H9 (cell line): Measurements from ENCODE around the gene CAMTA1. TPM values are rescaled to one million over a fixed set of nuclear protein-coding genes. Genes with fewer than 3 reads are reported as not detected.

Experiments
- DNase-seq: peaks from one replicate; pipeline ENCODE4 v3.0.0-alpha.2; 2017
- H2AFZ ChIP-seq: one replicate; pipeline ENCODE4 v1.6.1; 2013; ENCODE audit warnings: mild to moderate bottlenecking, low read length, control low read depth, moderate library complexity
- H2AK5ac ChIP-seq: 2 replicates; pipeline ENCODE4 v1.6.1; 2013; ENCODE audit warnings: low read length, control low read depth, mixed read lengths; ENCODE audit not compliant: insufficient read length
- H2BK120ac ChIP-seq: one replicate; pipeline ENCODE4 v1.6.1; 2013; ENCODE audit warnings: low read depth, mild to moderate bottlenecking, low read length, control low read depth, inconsistent platforms; ENCODE audit not compliant: poor library complexity, severe bottlenecking
- H2BK12ac ChIP-seq: 2 replicates; pipeline ENCODE4 v1.6.1; 2013; ENCODE audit warnings: low read length, control low read depth, mixed read lengths, low read depth; ENCODE audit not compliant: insufficient read length
- H2BK15ac ChIP-seq: 2 replicates; pipeline ENCODE4 v1.6.1; 2013; ENCODE audit warnings: low read depth, low read length, control low read depth
- H2BK20ac ChIP-seq: one replicate; pipeline ENCODE4 v1.6.1; 2013; ENCODE audit warnings: low read depth, mild to moderate bottlenecking, low read length, control low read depth, inconsistent platforms; ENCODE audit not compliant: poor library complexity, severe bottlenecking
- H2BK5ac ChIP-seq: 2 replicates; pipeline ENCODE4 v1.6.1; 2013; ENCODE audit warnings: low read length, control low read depth, mixed read lengths; ENCODE audit not compliant: insufficient read length
- H3K14ac ChIP-seq: 2 replicates; pipeline ENCODE4 v1.6.1; 2013; ENCODE audit warnings: low read length, control low read depth; ENCODE audit not compliant: insufficient read depth
- H3K18ac ChIP-seq: 2 replicates; pipeline ENCODE4 v1.6.1; 2013; ENCODE audit warnings: low read depth, mild to moderate bottlenecking, mixed read lengths, low read length, control low read depth; ENCODE audit not compliant: insufficient read length
- H3K23ac ChIP-seq: 2 replicates; pipeline ENCODE4 v1.6.1; 2013; ENCODE audit warnings: low read length, control low read depth, mixed read lengths, low read depth; ENCODE audit not compliant: insufficient read length
- H3K23me2 ChIP-seq: 2 replicates; pipeline ENCODE4 v1.6.1; 2013; ENCODE audit warnings: low read depth, mild to moderate bottlenecking, mixed read lengths, low read length, control low read depth; ENCODE audit not compliant: insufficient read length, poor library complexity, severe bottlenecking
- H3K27ac ChIP-seq: 2 replicates; pipeline ENCODE4 v1.5.1; 2013; ENCODE audit warnings: low read length, control low read depth, mixed read lengths, low read depth; ENCODE audit not compliant: insufficient read length
- H3K27me3 ChIP-seq: 2 replicates; pipeline ENCODE4 v1.6.1; 2013; ENCODE audit warnings: low read length, control low read depth, inconsistent platforms; ENCODE audit not compliant: insufficient read depth
- H3K4ac ChIP-seq: 2 replicates; pipeline ENCODE4 v1.6.1; 2013; ENCODE audit warnings: low read depth, mild to moderate bottlenecking, control low read depth, inconsistent platforms, low read length, moderate library complexity
- H3K4me1 ChIP-seq: 2 replicates; pipeline ENCODE4 v1.6.1; 2013; ENCODE audit warnings: low read length, control low read depth, inconsistent platforms; ENCODE audit not compliant: insufficient read depth
- H3K4me2 ChIP-seq: 2 replicates; pipeline ENCODE4 v1.6.1; 2013; ENCODE audit warnings: low read length, control low read depth, mixed read lengths; ENCODE audit not compliant: insufficient read length, insufficient read depth
- H3K56ac ChIP-seq: 2 replicates; pipeline ENCODE4 v1.6.1; 2013; ENCODE audit warnings: low read depth, mild to moderate bottlenecking, mixed read lengths, low read length, control low read depth; ENCODE audit not compliant: insufficient read length
- H3K79me1 ChIP-seq: 2 replicates; pipeline ENCODE4 v1.6.1; 2013; ENCODE audit warnings: low read depth, mild to moderate bottlenecking, moderate library complexity, low read length, control low read depth, inconsistent platforms; ENCODE audit not compliant: insufficient read depth, poor library complexity, severe bottlenecking
- H3K79me2 ChIP-seq: 2 replicates; pipeline ENCODE4 v1.6.1; 2013; ENCODE audit warnings: low read length, control low read depth, inconsistent platforms; ENCODE audit not compliant: insufficient read depth
- H3K9ac ChIP-seq: 2 replicates; pipeline ENCODE4 v1.6.1; 2013; ENCODE audit warnings: low read length, control low read depth, mixed read lengths; ENCODE audit not compliant: insufficient read length; ENCODE audit errors: extremely low read depth
- H3K9me3 ChIP-seq: one replicate; pipeline ENCODE4 v1.6.1; 2013; ENCODE audit warnings: low read depth, low read length, inconsistent platforms; ENCODE audit not compliant: control insufficient read depth
- H3T11ph ChIP-seq: one replicate; pipeline ENCODE4 v1.6.1; 2013; ENCODE audit warnings: mild to moderate bottlenecking, low read length, control low read depth, inconsistent platforms
- H4K20me1 ChIP-seq: one replicate; pipeline ENCODE4 v1.6.1; 2013; ENCODE audit not compliant: control insufficient read depth, insufficient read length, insufficient read depth
- H4K5ac ChIP-seq: 2 replicates; pipeline ENCODE4 v1.6.1; 2013; ENCODE audit warnings: low read depth, mild to moderate bottlenecking, mixed read lengths, low read length, control low read depth; ENCODE audit not compliant: insufficient read length
- H4K8ac ChIP-seq: replicated peaks from 2 replicates; pipeline ENCODE4 v1.6.1; 2013; ENCODE audit warnings: low read length, control low read depth, mixed read lengths, low read depth; ENCODE audit not compliant: insufficient read length
- H4K91ac ChIP-seq: 2 replicates; pipeline ENCODE4 v1.6.1; 2013; ENCODE audit warnings: low read depth, mild to moderate bottlenecking, moderate library complexity, mixed read lengths, low read length, control low read depth; ENCODE audit not compliant: insufficient read length
- H3K27ac Mint-ChIP-seq, 3 experiments: 2 replicates in 2 of 3; 3 replicates in 1 of 3; pipeline ENCODE4 v1.8.0; 2020 to 2021; ENCODE audit warnings: mixed read lengths in 3 of 3, mild to moderate bottlenecking in 1 of 3, moderate library complexity in 1 of 3
- H3K27me3 Mint-ChIP-seq: 2 replicates; pipeline ENCODE4 v1.8.0; 2021; ENCODE audit warnings: low read depth, mild to moderate bottlenecking, moderate library complexity, mixed read lengths
- H3K36me3 Mint-ChIP-seq, 3 experiments: 2 replicates in 2 of 3; 3 replicates in 1 of 3; pipeline ENCODE4 v1.8.0; 2020 to 2021; ENCODE audit warnings: low read depth in 3 of 3, mixed read lengths in 3 of 3; ENCODE audit not compliant: insufficient read depth in 1 of 3
- H3K4me1 Mint-ChIP-seq, 2 experiments: 2 replicates each; pipeline ENCODE4 v1.8.0; 2020; ENCODE audit warnings: mixed read lengths in 2 of 2
- H3K4me3 Mint-ChIP-seq, 2 experiments: 2 replicates in 1 of 2; 3 replicates in 1 of 2; pipeline ENCODE4 v1.8.0; 2020 to 2021; ENCODE audit warnings: mild to moderate bottlenecking in 2 of 2, mixed read lengths in 2 of 2, moderate library complexity in 1 of 2
- H3K9me3 Mint-ChIP-seq, 2 experiments: 2 replicates in 1 of 2; 3 replicates in 1 of 2; pipeline ENCODE4 v1.8.0; 2020; ENCODE audit warnings: mild to moderate bottlenecking in 2 of 2, mixed read lengths in 2 of 2, moderate library complexity in 1 of 2
- WGBS: extraction: QIAGEN DNeasy Blood & Tissue Kit; methylation state at CpG from one replicate; pipeline ENCODE4 v1.1.7; 2013; ENCODE audit warnings: missing lambda C conversion rate, low lambda C conversion rate, mixed read lengths; ENCODE audit not compliant: insufficient read length; ENCODE audit errors: extremely low coverage; 5-methylcytosine and 5-hydroxymethylcytosine counted together
- total RNA-seq: library from RNA; stranded (reverse); gene quantifications from 2 replicates; pipeline ENCODE4 v1.2.1, GENCODE V29; 2021
- TF ChIP-seq, protein P1 (sequence below): fragments of 200-600 bp; sonication (generic); conservative IDR thresholded peaks from 3 replicates; pipeline ENCODE4 v1.8.0; 2021; ENCODE audit warnings: antibody characterized with exemption, mild to moderate bottlenecking

CAMTA1 gene
- total RNA-seq, 1 experiment from 2014 or later: 115 TPM

- Mint-ChIP-seq H3K36me3 (no peaks in the 10 kb centered on the region; a peak in 2 of 7 replicates), H3K27ac (no peak overlapping the region; a peak in 1 of 7 replicates), H3K27me3 (peaks cover 2% of the 10 kb centered on the region; the same call in 1 of the 2 replicates), H3K4me3 (no peak overlapping the region), H3K4me1 (peaks cover 7 to 12% of the 10 kb centered on the region in 2 experiments), H3K9me3 (peaks cover 2% of the 10 kb centered on the region in 2 experiments; a peak in 2 of 5 replicates)
- Histone ChIP-seq H2BK12ac (no peak overlapping the region), H3K23ac (no peak overlapping the region), H3K27ac (no peak overlapping the region), H3K23me2 (no peaks in the 10 kb centered on the region), H3K27me3 (no peaks in the 10 kb centered on the region), H2AK5ac (no peak overlapping the region), H4K20me1 (no peaks in the 10 kb centered on the region), H4K8ac (no peak overlapping the region), H3K9ac (no peak overlapping the region), H4K91ac (no peak overlapping the region), H2BK15ac (no peak overlapping the region), H3T11ph (no peak overlapping the region), H3K14ac (no peak overlapping the region), H3K4me1 (no peaks in the 10 kb centered on the region), H2BK20ac (no peak overlapping the region), H4K5ac (no peak overlapping the region), H3K56ac (no peak overlapping the region), H3K79me1 (no peaks in the 10 kb centered on the region), H3K9me3 (no peaks in the 10 kb centered on the region), H3K18ac (no peak overlapping the region), H2BK5ac (no peak overlapping the region), H3K4me2 (no peak overlapping the region), H3K79me2 (no peaks in the 10 kb centered on the region), H2AFZ (no peak overlapping the region), H2BK120ac (no peak overlapping the region), H3K4ac (no peak overlapping the region)
- DNase-seq: no peak
- TF ChIP-seq, protein P1, sequence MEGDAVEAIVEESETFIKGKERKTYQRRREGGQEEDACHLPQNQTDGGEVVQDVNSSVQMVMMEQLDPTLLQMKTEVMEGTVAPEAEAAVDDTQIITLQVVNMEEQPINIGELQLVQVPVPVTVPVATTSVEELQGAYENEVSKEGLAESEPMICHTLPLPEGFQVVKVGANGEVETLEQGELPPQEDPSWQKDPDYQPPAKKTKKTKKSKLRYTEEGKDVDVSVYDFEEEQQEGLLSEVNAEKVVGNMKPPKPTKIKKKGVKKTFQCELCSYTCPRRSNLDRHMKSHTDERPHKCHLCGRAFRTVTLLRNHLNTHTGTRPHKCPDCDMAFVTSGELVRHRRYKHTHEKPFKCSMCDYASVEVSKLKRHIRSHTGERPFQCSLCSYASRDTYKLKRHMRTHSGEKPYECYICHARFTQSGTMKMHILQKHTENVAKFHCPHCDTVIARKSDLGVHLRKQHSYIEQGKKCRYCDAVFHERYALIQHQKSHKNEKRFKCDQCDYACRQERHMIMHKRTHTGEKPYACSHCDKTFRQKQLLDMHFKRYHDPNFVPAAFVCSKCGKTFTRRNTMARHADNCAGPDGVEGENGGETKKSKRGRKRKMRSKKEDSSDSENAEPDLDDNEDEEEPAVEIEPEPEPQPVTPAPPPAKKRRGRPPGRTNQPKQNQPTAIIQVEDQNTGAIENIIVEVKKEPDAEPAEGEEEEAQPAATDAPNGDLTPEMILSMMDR: no peak
- WGBS: no CpG with 5 or more reads among the region's 5 CpGs
Observed at GRCh38 chr1:7515175-7515574, 729.9 kb downstream of the CAMTA1 start.
